K562 (cell line): ENCODE data around the gene SCRN2. TPM values are rescaled to one million over a fixed set of nuclear protein-coding genes. Genes with fewer than 3 reads are reported as not detected.
A peak's percentile ranks its signal among the peaks of the same experiment; 100 is the strongest.

Experiments used
- ARID4B ChIP-seq: sonication (generic); formaldehyde crosslinking; IDR thresholded peaks from 2 replicates; pipeline ENCODE4 v1.8.0; 2022; ENCODE audit warnings: mild to moderate bottlenecking, missing genetic modification reagents
- CBX5 ChIP-seq: IDR thresholded peaks from 2 replicates; pipeline ENCODE4 v1.6.1; 2014; ENCODE audit warnings: low read depth, borderline replicate concordance
- CHAMP1 ChIP-seq: fragments of 450-650 bp; IDR thresholded peaks from 2 replicates; pipeline ENCODE4 v1.6.1; 2016; ENCODE audit warnings: mild to moderate bottlenecking
- CHD1 ChIP-seq: fragments of 200-600 bp; sonication (generic); IDR thresholded peaks from one replicate; pipeline ENCODE4 v1.6.1; 2012; ENCODE audit warnings: mild to moderate bottlenecking, moderate library complexity, low read length, inconsistent platforms
- GATAD2A ChIP-seq: fragments of 450-650 bp; IDR thresholded peaks from 2 replicates; pipeline ENCODE4 v1.6.1; 2017
- HEY1 ChIP-seq: fragments of 250-450 bp; sonication (Bioruptor Pico); IDR thresholded peaks from 2 replicates; pipeline ENCODE4 v1.5.0; 2020; ENCODE audit warnings: mild to moderate bottlenecking, moderate library complexity, borderline replicate concordance
- NFE2L1 ChIP-seq: fragments of 450-650 bp; IDR thresholded peaks from 2 replicates; pipeline ENCODE4 v1.6.1; 2016; ENCODE audit warnings: missing genetic modification characterization, low read depth, mild to moderate bottlenecking, missing compliant biosample characterization, moderate library complexity, borderline replicate concordance
- PRPF4 ChIP-seq: fragments of 200-400 bp; formaldehyde crosslinking; IDR thresholded peaks from one replicate; pipeline ENCODE4 v1.6.1; 2017; ENCODE audit warnings: low read length, low read depth, mild to moderate bottlenecking; ENCODE audit not compliant: insufficient read depth, poor library complexity, severe bottlenecking
- RBM34 ChIP-seq: fragments of 200-400 bp; formaldehyde crosslinking; IDR thresholded peaks from 2 replicates; pipeline ENCODE4 v1.6.1; 2018; ENCODE audit warnings: low read length, borderline replicate concordance; ENCODE audit not compliant: insufficient read depth
- SIRT6 ChIP-seq: IDR thresholded peaks from one replicate; pipeline ENCODE4 v1.6.1; 2012; ENCODE audit warnings: low read depth, mild to moderate bottlenecking, control low read depth, inconsistent platforms, low read length, moderate library complexity
- SRSF1 ChIP-seq: fragments of 200-400 bp; formaldehyde crosslinking; IDR thresholded peaks from 2 replicates; pipeline ENCODE4 v1.6.1; 2017; ENCODE audit warnings: mild to moderate bottlenecking, low read depth, low read length, moderate library complexity
- TCF7L2 ChIP-seq: fragments of 150-350 bp; IDR thresholded peaks from 2 replicates; pipeline ENCODE4 v1.6.1; 2016; ENCODE audit warnings: low read depth, mild to moderate bottlenecking, low read length, moderate library complexity
- ZNF277 ChIP-seq: fragments of 250-450 bp; sonication (Bioruptor Pico); IDR thresholded peaks from 2 replicates; pipeline ENCODE4 v1.8.0; 2022; ENCODE audit warnings: inconsistent platforms, mild to moderate bottlenecking, moderate library complexity, borderline replicate concordance
- ZNF445 ChIP-seq: fragments of 250-450 bp; sonication (Bioruptor Pico); IDR thresholded peaks from 2 replicates; pipeline ENCODE4 v1.4.0; 2020; ENCODE audit warnings: low read depth, mild to moderate bottlenecking, moderate library complexity
- ZNF639 ChIP-seq, 2 experiments: fragments of 200-800 bp in 1 of 2; sonication (Bioruptor generic) in 1 of 2; sonication (generic) in 1 of 2; formaldehyde crosslinking in 1 of 2; IDR thresholded peaks in 1 of 2; conservative IDR thresholded peaks in 1 of 2; 2 replicates each; pipeline versions ENCODE4 v1.5.0 to v1.6.1; 2016 to 2020; ENCODE audit warnings: missing compliant biosample characterization in 1 of 2, missing genetic modification characterization in 1 of 2, missing genetic modification reagents in 1 of 2
- ZNF668 ChIP-seq: fragments of 250-450 bp; sonication (Bioruptor Pico); IDR thresholded peaks from 2 replicates; pipeline ENCODE4 v1.8.0; 2022; ENCODE audit warnings: mild to moderate bottlenecking, inconsistent platforms
- polyA plus RNA-seq, 8 experiments: library from polyadenylated mRNA; depleted of rRNA in 4 of 8; stranded (reverse) in 5 of 8; unstranded in 3 of 8; fragments of >200 nt; fragmentation: Nextera tagmentation in 2 of 8; fragmentation: Illumina TruSeq in 1 of 8; extraction: Ambion mirVana in 2 of 8; extraction: Trizol in 1 of 8; gene quantifications; 2 replicates each; pipeline versions ENCODE4 v1.2.1 to v1.2.3, GENCODE V29; 2011 to 2014; ENCODE audit warnings: inconsistent platforms in 1 of 8, missing spikeins in 1 of 8
- total RNA-seq, 7 experiments: library from RNA; depleted of rRNA in 6 of 7; stranded (reverse); fragments of >200 nt in 6 of 7; fragmentation: Illumina TruSeq in 2 of 7; extraction: Trizol in 2 of 7; gene quantifications; 2 replicates each; pipeline versions ENCODE4 v1.2.1 to v1.2.3, GENCODE V29; 2011 to 2021; ENCODE audit warnings: low replicate concordance in 1 of 7

Gene SCRN2
- total and polyA plus RNA-seq, 9 of the 15 experiments (the other 6 are each of a cell fraction or from before 2014, with no cell fraction given): 0.25 to 32.9 (median 13.6) TPM

GRCh38 chr17:47840742-47841487 lies at the start of gene SCRN2 (continued):
- TF ChIP-seq ARID4B (CRISPR knock-in tag) (no peak; the same call in 1 of the 2 replicates), CHD1 (no peak), SRSF1 (no peak), ZNF445 (no peak), SIRT6 (no peak), HEY1 (CRISPR knock-in tag) (no peak), RBM34 (no peak), TCF7L2 (no peak), PRPF4 (no peak), ZNF277 (CRISPR knock-in tag) (no peak), CHAMP1 (no peak), ZNF639 (CRISPR knock-in tag; conservative IDR thresholded peaks at IDR 0.05 in 1 of 2, IDR thresholded peaks at IDR 0.05 in 1 of 2) (peak in 1 of 2 experiments; percentile 41; a peak in 1 of 4 replicates), ZNF668 (CRISPR knock-in tag) (no peak), GATAD2A (0 out of 2 replicates have a peak, but pooled peaks have one; percentile 56), NFE2L1 (no peak), CBX5 (no peak)
